Activated naive CD8-positive, alpha-beta T cell treated with anti-CD3 and anti-CD28 coated beads, Interleukin-2, amount 50 U/mL, for 16 hours (primary cell): ENCODE measurements around the gene TMEM132D.

ENCODE experiments used
- DNase-seq: peaks from one replicate; pipeline ENCODE4 v3.0.0-alpha.2; 2020; ENCODE audit warnings: low read depth, low spot score

The TMEM132D gene

GRCh38 chr12:129534966-129535750 lies 368.7 kb downstream of the TMEM132D start:
- no peak for DNase-seq

DNA sequence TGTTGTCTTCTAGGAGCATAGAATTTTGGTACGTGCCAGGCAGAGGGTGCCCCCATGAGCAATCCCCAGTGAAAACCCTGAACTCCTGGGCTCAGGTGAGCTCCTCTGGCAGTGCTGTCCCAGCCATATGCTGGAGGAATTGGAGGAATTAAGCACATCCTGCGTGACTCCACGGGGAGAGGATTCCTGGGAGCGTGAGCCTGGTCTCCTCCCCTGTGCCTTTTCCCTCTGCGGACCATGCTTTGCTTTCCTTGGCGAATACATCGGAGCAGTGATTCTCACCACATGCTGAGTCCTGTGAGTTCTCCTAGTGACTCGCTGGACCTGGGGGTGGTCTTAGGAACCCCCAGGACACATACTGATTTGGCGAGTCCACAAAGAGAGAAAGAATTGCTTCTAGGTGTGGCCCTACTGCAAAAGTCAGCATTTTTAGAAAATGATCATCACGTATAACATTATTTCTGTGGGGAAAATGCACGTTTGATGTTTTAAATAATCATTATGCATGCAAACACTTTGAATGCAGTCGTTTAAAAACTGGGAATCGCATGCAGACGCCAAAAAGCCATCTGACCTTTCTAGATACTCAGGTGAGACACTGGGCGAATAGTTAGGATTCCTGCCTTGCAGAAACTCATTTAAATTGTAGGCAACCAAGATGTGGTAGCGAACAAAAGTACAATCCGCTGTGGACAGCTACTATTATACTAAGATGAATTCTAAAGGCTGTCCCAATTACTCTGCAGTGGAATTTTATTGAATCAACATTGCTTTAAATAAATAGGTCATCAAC lies 370.9 kb downstream of the TMEM132D start:
- no peak for DNase-seq

DNA sequence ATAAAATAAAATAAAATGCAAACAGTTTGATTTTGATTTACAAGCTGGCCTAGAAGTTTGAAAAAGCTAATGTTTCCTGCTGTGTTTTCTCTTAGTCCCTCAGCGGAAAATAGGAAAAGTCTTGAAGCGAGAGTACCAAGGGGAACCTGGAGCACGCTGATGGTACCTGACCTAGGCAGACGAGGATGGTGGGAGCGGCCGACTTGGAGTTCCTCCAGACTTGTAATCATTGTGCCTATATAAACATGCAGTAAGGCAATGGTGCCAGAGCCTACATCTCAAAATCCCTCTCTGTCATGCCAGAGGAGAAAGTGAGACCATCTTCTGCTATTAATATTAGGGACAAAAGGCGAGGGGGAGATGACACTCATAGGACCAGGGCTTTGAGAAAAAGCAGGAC lies 371.7 kb downstream of the TMEM132D start:
- DNase-seq, result no peak

DNA sequence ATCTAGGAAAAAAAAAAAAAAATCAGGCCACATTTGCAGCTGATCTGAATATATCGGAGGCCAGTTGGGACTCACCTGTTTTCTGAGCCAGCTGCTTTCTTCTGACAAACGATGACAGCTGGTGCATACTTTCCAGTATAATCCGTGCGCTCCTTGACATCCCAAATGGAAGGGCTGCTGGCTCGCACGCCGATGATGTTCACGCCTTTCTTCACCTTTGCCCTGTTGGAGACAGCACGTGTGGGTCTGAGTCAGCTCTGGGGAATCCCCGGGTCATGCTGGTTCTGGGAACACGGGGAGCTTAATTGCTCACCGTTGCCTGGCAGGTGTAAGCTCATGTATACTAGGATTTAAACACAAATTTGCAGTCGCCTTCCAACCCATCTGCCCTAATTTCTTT lies 372.8 kb downstream of the TMEM132D start:
- no peak for DNase-seq

DNA sequence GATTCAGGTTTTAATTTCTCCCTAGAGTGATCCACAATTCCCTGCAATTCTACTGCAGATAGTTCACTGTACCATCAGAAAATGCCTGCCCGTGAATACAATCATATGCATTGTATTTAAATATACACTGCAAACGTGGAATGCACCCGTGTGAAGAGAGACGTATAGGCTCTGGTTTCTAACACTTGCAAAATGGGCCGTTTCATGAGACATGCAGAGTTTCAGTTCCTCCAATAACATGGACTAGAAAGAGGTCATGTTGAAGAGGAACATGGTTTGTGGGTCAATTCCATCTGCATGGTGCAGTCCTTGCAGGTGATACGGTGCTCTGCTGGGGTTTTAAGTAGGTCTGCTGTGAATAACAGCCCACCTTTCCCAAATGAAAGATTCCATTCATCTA lies 373.3 kb downstream of the TMEM132D start:
- no peak for DNase-seq

DNA sequence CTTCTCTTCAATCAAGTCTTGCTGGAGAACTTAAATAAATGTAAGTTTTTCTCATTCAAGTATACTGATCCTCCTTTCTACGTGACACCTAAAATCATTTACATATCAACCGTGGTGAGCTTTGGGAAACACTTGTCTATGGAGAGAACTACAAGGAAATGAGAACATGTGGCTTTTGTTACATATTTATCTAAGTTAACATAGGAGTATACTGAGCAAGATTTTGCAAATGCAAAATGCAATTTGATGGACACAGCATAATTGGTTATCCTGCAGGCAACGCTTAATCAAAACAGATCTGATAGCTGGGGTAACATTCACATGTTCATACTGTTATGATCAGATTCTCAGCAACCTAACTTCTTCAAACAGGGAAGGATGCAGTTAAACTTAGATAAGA lies 376.3 kb downstream of the TMEM132D start:
- no peak for DNase-seq

GRCh38 chr12:129523621-129524020 lies 380.2 kb downstream of the TMEM132D start:
- no peak for DNase-seq

DNA sequence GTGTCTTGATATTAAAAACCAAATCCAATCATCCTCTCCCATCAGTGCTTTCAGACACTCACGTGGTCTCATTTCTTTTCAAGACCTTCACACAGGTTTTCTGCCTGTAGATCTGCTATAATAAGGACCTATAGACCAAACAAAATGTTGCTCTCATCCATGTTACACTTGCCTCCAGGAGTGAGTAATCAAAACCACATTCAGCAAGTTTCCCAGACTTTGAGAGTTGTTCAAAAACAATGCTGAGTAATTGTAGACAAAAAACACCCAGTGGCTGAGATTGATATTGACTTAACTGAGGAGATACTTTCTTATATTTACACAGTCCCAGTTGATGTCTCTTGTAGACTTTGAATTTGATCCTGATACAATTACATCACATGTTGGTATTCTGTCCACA lies 383.1 kb downstream of the TMEM132D start:
- DNase-seq, result no peak

GRCh38 chr12:129503802-129504201 lies 400.0 kb downstream of the TMEM132D start:
- no peak for DNase-seq

- no peak for DNase-seq
Observed at GRCh38 chr12:129496226-129496625, 407.6 kb downstream of the TMEM132D start.

- no peak for DNase-seq
Observed at GRCh38 chr12:129494766-129495165, 409.1 kb downstream of the TMEM132D start.

- no peak for DNase-seq
Observed at GRCh38 chr12:129494260-129494659, 409.6 kb downstream of the TMEM132D start.

- no peak for DNase-seq
Observed at GRCh38 chr12:129489100-129489676, 414.6 kb downstream of the TMEM132D start.

- no peak for DNase-seq
Observed at GRCh38 chr12:129486931-129487330, 416.9 kb downstream of the TMEM132D start.

DNA sequence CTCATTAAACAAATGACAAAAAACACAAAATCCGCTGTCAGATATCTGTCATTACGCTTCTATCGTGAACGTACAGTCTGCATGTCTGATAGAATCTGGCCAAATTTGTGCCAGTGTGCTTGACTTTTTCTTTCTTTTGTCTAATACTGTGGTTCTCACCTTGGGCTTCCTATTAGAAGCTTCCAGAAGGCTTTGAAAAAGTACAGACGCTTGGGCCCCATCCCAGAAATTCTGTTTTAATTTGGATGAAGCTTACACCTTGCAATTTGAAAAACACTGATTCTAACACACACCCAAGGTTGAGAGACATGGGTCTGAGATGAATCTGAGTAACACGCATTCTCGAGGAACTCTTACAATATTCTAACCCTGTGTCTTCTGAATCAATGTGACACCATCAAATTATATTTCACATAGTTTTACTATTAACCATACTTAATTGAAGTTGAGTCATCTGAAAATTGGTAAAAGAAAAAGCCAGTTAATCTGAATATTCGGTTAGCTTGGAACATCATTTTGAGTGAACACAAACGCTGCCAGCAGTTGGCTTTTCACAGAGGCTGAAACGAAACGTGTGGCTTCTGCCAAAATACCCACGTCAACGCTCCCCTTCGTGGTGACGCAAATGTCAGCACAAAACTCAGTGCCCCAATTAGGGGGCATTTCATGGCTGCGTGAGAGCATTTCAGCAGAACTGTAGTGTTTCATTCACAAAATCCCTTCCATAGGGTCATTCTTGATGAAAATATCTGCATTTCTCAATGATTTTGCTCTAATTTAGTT lies 420.5 kb downstream of the TMEM132D start:
- DNase-seq, result no peak

DNA sequence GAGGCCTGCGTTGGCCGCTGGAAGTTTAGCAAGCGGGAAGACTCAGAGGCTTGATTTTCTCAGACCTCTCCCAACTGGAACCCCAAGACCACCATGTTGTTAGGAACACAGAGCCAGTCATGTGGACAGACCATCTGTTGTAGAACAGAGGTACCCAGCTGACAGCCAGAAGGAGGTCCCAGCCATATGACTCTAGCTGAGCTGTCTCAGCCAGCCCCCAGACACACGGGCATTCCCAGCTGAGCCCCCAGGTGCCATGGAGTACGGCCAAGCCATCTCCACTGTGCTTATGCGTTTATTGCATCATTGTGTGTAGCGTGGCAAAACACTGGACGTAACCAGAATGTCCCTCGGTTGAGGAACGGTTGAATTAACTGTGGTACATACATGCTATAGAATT lies 421.9 kb downstream of the TMEM132D start:
- no peak for DNase-seq

GRCh38 chr12:129470196-129470595 lies 433.6 kb downstream of the TMEM132D start:
- no peak for DNase-seq

- DNase-seq, result no peak
Observed at GRCh38 chr12:129467726-129468125, 436.1 kb downstream of the TMEM132D start.

DNA sequence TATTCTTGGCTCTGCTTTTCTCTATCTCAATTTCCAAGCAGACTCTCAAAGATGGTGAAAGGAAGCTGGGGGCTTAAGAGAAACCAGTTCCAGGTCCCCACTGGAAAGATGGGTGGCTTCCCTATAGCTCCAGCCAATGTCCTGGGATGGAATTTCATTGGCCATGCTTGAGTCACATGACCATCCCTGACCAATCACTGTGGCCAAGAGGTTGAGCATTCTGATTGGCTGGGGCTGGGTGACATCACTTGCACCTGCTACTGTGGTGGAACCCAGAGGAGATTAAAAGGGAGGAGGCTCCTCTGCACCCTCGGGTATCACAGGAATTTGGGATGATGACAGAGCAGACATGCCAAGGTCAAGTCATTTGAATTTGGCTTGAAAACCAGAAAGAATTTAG lies 436.5 kb downstream of the TMEM132D start:
- DNase-seq, result no peak

DNA sequence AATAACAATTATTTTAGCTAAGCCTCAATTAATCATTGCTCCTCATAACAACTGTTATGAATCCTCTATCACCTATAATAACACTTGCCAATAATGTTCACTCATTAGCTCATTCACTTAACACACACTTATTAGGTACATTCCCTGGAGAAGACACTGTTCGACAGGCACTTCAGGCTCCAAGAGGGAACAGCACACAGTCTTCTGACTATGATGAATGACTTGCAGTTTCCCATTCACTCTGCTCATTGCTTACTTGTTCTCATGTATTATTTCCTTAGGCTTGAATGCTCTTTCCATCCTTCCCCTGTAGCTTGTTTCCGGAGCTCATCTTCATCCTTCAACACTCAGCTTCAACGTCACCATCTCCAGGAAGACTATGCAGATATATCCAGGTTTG lies 437.3 kb downstream of the TMEM132D start:
- no peak for DNase-seq

- no peak for DNase-seq
Observed at GRCh38 chr12:129459886-129460285, 443.9 kb downstream of the TMEM132D start.

GRCh38 chr12:129446696-129447095 lies 457.1 kb downstream of the TMEM132D start:
- no peak for DNase-seq
